ENCODE data around the gene PPEF2. TPM values are rescaled to one million over a fixed set of nuclear protein-coding genes. Genes with fewer than 3 reads are reported as not detected.

PPEF2 gene
- total and polyA plus RNA-seq, 10 donors: 0.06 to 3.4 (median 0.16) TPM; not detected in 2

DNA sequence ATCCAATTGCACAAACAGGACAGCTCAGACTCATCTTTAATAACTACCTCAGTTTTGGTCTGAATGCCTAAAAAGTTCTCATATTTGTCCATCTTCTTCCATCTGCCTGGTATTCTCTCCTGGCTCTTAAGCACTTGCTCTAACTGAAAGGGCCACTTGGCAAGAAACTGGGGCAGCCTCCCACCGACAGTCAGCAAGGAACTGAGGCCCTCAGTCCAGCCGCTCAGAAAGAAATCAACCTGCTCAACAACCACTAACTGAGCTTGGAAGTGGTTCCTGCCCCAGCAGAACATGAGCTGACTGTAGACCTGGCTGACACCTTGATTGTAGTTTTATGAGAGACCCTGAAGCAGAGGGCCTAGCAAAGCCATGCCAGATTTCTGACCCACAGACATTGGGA, 84.4 kb downstream of the PPEF2 start:
- WGBS, 5 donors: 88 to 100% (median 96%) methylated on average over 2 of the region's 2 CpGs
- peaks cover 0 to 40% (median 27%) of the 10 kb centered on the region in 6 donors for H3K36me3 ChIP-seq
- H3K9me3 ChIP-seq: no peaks in the 10 kb centered on the region
- intact Hi-C loops (cut with DNase I; ENCODE audit: low total_unique reads): no loop called here
- H3K27ac ChIP-seq: no peak overlapping the region
- H3K27me3 ChIP-seq (replicated peaks in 1 of 7): no peaks in the 10 kb centered on the region
- H3K4me3 ChIP-seq: no peak overlapping the region
- no peak for DNase-seq
- no peaks in the 10 kb centered on the region for H3K4me1 ChIP-seq
- TF ChIP-seq CTCF (IDR thresholded peaks at IDR 0.05 in 8 of 11, conservative IDR thresholded peaks at IDR 0.05 in 3 of 11) (no peak), POLR2AphosphoS5 (IDR thresholded peaks at IDR 0.05) (no peak), POLR2A (IDR thresholded peaks at IDR 0.05) (no peak)

Small RNA genes lying within 50 kb of the gene (small RNA-seq; reads per million reads assigned to genes)
- 0 reads per million in 4 donors for gene RNU2-16P

Other genes with a start within 250 kb of the PPEF2 start
- gene G3BP2, start 229.0 kb downstream of the PPEF2 start, total RNA-seq: 100 to 1,000 TPM in 5 of 7 donors, 10 to 100 TPM in 2; 90.8 to 113 (median 106) TPM
- 10 to 100 TPM; 15.2 to 31.9 (median 19.9) TPM for gene G3BP2, start 229.0 kb downstream of the PPEF2 start, polyA plus RNA-seq
- gene USO1, start 177.9 kb downstream of the PPEF2 start, total RNA-seq: 10 to 100 TPM; 42.9 to 64.8 (median 51.9) TPM
- 10 to 100 TPM; 16.4 to 20.6 (median 19.3) TPM for gene USO1, start 177.9 kb downstream of the PPEF2 start, polyA plus RNA-seq
- gene NAAA, start 38.6 kb upstream of the PPEF2 start, total RNA-seq: 100 to 1,000 TPM in 5 of 7 donors, 10 to 100 TPM in 2; 77.3 to 214 (median 142) TPM
- gene NAAA, start 38.6 kb upstream of the PPEF2 start, polyA plus RNA-seq: 10 to 100 TPM; 18.3 to 32.1 (median 27.4) TPM
- 10 to 100 TPM; 30.5 to 42.8 (median 37.3) TPM for gene SDAD1, start 88.5 kb upstream of the PPEF2 start, total RNA-seq
- 10 to 100 TPM; 12.9 to 18.8 (median 16.5) TPM for gene SDAD1, start 88.5 kb upstream of the PPEF2 start, polyA plus RNA-seq
- gene CXCL9, start 105.1 kb upstream of the PPEF2 start, total RNA-seq: 10 to 100 TPM in 3 of 7 donors, 1 to 10 TPM in 4; 3.4 to 20.9 (median 6.0) TPM
- gene CXCL9, start 105.1 kb upstream of the PPEF2 start, polyA plus RNA-seq: 10 to 100 TPM; 22.5 to 25.5 (median 23.9) TPM
- 10 to 100 TPM in 2 of 7 donors, 1 to 10 TPM in 5; 1.4 to 21.7 (median 7.1) TPM for gene CXCL10, start 121.0 kb upstream of the PPEF2 start, total RNA-seq
- gene CXCL10, start 121.0 kb upstream of the PPEF2 start, polyA plus RNA-seq: 10 to 100 TPM in 2 of 3 donors, 1 to 10 TPM in 1; 6.5 to 23.1 (median 12.5) TPM
- gene CXCL11, start 133.6 kb upstream of the PPEF2 start, total RNA-seq: 1 to 10 TPM; 1.1 to 3.0 (median 2.2) TPM
- gene CXCL11, start 133.6 kb upstream of the PPEF2 start, polyA plus RNA-seq: 1 to 10 TPM in 2 of 3 donors, under 1 TPM in 1; 0.96 to 5.4 (median 2.2) TPM
- gene ART3, start 172.3 kb upstream of the PPEF2 start, total RNA-seq: 1 to 10 TPM; 1.1 to 5.7 (median 3.4) TPM
- 1 to 10 TPM in 2 of 3 donors, under 1 TPM in 1; 0.91 to 3.1 (median 1.4) TPM for gene ART3, start 172.3 kb upstream of the PPEF2 start, polyA plus RNA-seq
- 10 to 100 TPM; 26.2 to 43.2 (median 34.5) TPM for gene NUP54, start 245.9 kb upstream of the PPEF2 start, total RNA-seq
- 10 to 100 TPM; 22.8 to 28.9 (median 28.8) TPM for gene NUP54, start 245.9 kb upstream of the PPEF2 start, polyA plus RNA-seq